ENCODE data around the gene FZD10. TPM values are rescaled to one million over a fixed set of nuclear protein-coding genes. Genes with fewer than 3 reads are reported as not detected.

FZD10 gene
- polyA plus RNA-seq, 1 experiment = not detected

DNA sequence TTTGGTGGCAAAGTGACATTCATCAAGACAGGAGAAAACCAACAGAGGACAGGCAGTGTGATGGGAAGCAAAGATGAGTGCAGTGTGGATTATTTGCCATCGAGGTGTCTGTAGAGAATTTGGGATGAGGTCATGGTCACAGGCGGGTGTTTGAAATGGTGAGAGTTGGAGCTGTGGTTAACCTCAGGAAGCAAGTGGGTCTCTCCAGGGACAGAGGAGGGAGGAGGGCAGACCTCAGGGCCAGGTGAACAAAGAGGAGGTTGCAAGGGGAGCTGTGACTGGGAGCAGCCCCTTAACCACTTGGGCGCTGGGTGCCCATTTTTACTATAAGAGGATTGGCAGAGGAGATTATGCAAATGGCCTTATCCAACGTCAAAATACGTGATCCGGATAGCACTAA is 7.0 kb downstream of the FZD10 start:
- H3K27me3 ChIP-seq (ENCODE audit: control insufficient read depth, insufficient read depth, low read length) = no peaks in the 10 kb centered on the region
- no peak for DNase-seq (ENCODE audit: low read depth, low spot score)
- H3K27ac ChIP-seq (ENCODE audit: low read depth, low read length) = no peak overlapping the region
- H3K9me3 ChIP-seq (ENCODE audit: control insufficient read depth, insufficient read depth, low read length) = peaks cover 46% of the 10 kb centered on the region
- TF ChIP-seq, protein P1, sequence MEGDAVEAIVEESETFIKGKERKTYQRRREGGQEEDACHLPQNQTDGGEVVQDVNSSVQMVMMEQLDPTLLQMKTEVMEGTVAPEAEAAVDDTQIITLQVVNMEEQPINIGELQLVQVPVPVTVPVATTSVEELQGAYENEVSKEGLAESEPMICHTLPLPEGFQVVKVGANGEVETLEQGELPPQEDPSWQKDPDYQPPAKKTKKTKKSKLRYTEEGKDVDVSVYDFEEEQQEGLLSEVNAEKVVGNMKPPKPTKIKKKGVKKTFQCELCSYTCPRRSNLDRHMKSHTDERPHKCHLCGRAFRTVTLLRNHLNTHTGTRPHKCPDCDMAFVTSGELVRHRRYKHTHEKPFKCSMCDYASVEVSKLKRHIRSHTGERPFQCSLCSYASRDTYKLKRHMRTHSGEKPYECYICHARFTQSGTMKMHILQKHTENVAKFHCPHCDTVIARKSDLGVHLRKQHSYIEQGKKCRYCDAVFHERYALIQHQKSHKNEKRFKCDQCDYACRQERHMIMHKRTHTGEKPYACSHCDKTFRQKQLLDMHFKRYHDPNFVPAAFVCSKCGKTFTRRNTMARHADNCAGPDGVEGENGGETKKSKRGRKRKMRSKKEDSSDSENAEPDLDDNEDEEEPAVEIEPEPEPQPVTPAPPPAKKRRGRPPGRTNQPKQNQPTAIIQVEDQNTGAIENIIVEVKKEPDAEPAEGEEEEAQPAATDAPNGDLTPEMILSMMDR (IDR thresholded peaks at IDR 0.05; ENCODE audit: low read depth, low read length) = no peak
- no peak overlapping the region for H3K4me3 ChIP-seq (ENCODE audit: low read depth, low read length)
- ChIA-PET POLR2A (no interaction called here), CTCF (no interaction called here)

DNA sequence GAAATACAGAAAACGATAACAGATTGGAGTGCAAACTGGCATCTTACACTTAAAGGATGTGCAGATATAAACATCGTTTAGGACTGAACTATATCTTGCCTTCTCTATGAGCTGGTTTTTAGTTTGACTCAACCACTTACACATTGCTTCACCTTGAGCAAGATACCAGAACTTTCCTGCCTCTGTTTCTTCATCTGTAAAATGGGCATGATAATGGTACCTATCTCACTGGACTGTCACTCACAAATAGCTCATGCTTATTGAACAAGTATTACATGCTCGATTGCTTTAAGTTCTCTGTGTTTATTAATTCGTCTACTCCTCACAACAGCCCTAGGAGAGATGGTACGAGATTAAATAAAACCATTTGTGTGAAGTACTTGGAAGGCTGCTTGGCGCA is 7.7 kb downstream of the FZD10 start:
- ChIA-PET POLR2A (no interaction called here), CTCF (no interaction called here)
- H3K27ac ChIP-seq (ENCODE audit: low read depth, low read length) = no peak overlapping the region
- peaks cover 42% of the 10 kb centered on the region for H3K9me3 ChIP-seq (ENCODE audit: control insufficient read depth, insufficient read depth, low read length)
- H3K27me3 ChIP-seq (ENCODE audit: control insufficient read depth, insufficient read depth, low read length) = no peaks in the 10 kb centered on the region
- no peak overlapping the region for H3K4me3 ChIP-seq (ENCODE audit: low read depth, low read length)
- TF ChIP-seq, protein P1 (IDR thresholded peaks at IDR 0.05; ENCODE audit: low read depth, low read length) = no peak
- no peak for DNase-seq (ENCODE audit: low read depth, low spot score)

DNA sequence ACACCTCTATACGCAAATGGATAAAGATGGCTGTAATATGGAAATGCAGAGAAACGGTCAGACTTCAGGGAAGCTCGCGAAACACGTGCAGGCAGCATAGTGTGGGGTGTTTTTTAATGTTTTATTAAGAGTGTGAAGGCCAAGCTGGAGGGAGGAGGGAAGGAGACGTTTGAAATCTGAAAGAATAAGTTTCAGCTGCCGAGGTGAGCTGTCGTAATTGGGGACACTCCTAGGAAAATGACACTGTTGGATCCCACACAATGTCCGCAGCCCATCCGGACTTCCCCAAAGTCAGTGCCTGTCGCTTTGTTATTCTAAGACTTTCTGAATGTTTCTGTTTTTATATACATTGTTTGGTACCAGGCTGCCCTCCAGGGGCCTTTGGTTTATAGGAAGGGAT is 8.3 kb downstream of the FZD10 start:
- DNase-seq (ENCODE audit: low read depth, low spot score) = no peak
- Histone ChIP-seq H3K27ac (ENCODE audit: low read depth, low read length) (no peak overlapping the region), H3K4me3 (ENCODE audit: low read depth, low read length) (no peak overlapping the region), H3K27me3 (ENCODE audit: control insufficient read depth, insufficient read depth, low read length) (no peaks in the 10 kb centered on the region), H3K9me3 (ENCODE audit: control insufficient read depth, insufficient read depth, low read length) (peaks cover 40% of the 10 kb centered on the region)
- ChIA-PET CTCF (no interaction called here), POLR2A (no interaction called here)
- TF ChIP-seq, protein P1 (IDR thresholded peaks at IDR 0.05; ENCODE audit: low read depth, low read length) = no peak

DNA sequence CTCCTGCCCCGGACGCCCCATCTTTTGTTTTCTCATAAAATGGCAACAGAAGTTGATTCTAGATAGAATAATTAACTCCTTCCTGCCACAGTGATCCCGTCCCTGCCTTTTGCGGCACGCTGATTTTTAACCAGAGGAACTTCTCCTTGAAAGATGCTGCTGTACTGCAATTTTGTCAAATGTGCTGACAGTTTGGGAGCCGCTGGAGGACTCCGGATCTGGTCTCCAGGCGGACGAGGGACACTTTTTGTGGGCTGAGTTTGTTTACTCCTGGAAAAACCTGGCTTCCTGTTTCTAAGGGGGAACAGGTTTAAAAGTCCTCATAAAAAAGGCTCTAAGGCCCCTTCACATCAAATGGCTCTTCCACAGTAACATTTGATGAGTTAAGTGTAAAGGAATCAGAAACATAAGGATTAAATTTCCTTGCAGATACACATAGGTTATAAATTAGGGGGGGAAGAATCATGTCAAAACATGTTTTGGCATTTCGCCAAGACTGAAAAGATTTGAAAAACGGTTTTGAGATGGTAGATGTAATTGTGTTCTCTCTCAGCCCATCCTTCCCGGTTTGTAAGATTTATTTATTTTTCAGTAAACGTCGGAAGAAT is 15.5 kb downstream of the FZD10 start:
- POLR2A ChIA-PET = no interaction called here
- peaks cover 52% of the 10 kb centered on the region for H3K9me3 ChIP-seq (ENCODE audit: control insufficient read depth, insufficient read depth, low read length)
- DNase-seq (ENCODE audit: low read depth, low spot score) = no peak
- CTCF ChIA-PET = no interaction called here
- TF ChIP-seq, protein P1 (IDR thresholded peaks at IDR 0.05; ENCODE audit: low read depth, low read length) = no peak
- no peaks in the 10 kb centered on the region for H3K27me3 ChIP-seq (ENCODE audit: control insufficient read depth, insufficient read depth, low read length)
- no peak overlapping the region for H3K4me3 ChIP-seq (ENCODE audit: low read depth, low read length)
- no peak overlapping the region for H3K27ac ChIP-seq (ENCODE audit: low read depth, low read length)

DNA sequence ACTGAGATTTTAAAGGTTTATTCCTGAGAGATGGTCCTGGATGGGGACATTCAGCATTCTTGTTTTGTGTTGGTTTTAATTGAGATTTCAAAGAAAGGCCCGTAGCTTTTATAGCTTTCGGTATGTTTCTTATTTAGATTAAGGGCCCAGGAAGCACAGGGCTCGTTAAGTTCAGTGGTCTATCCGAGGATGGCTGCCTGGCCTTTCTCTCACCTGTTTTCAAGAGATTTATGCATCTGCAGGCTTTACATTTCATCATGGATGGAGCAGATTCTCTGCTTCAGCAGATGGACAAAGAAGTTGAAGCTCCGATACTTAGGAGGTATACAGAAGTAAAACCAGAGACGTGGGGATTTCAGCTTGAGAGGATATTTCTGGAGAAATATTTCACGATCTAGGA is 16.0 kb downstream of the FZD10 start:
- ChIA-PET POLR2A (no interaction called here), CTCF (no interaction called here)
- peaks cover 57% of the 10 kb centered on the region for H3K9me3 ChIP-seq (ENCODE audit: control insufficient read depth, insufficient read depth, low read length)

More for the DNA sequence above, 16.0 kb downstream of the FZD10 start:
- DNase-seq (ENCODE audit: low read depth, low spot score) = no peak
- H3K27me3 ChIP-seq (ENCODE audit: control insufficient read depth, insufficient read depth, low read length) = no peaks in the 10 kb centered on the region
- no peak overlapping the region for H3K27ac ChIP-seq (ENCODE audit: low read depth, low read length)
- TF ChIP-seq, protein P1 (IDR thresholded peaks at IDR 0.05; ENCODE audit: low read depth, low read length) = no peak
- no peak overlapping the region for H3K4me3 ChIP-seq (ENCODE audit: low read depth, low read length)
